H9 (cell line): ENCODE data around the gene JPH2. TPM values are rescaled to one million over a fixed set of nuclear protein-coding genes. Genes with fewer than 3 reads are reported as not detected.
A peak's percentile ranks its signal among the peaks of the same experiment; 100 is the strongest.

Experiments used
- DNase-seq: peaks from one replicate; pipeline ENCODE4 v3.0.0-alpha.2; 2017
- H2AFZ ChIP-seq: one replicate; pipeline ENCODE4 v1.6.1; 2013; ENCODE audit warnings: mild to moderate bottlenecking, low read length, control low read depth, moderate library complexity
- H2AK5ac ChIP-seq: 2 replicates; pipeline ENCODE4 v1.6.1; 2013; ENCODE audit warnings: low read length, control low read depth, mixed read lengths; ENCODE audit not compliant: insufficient read length
- H2BK120ac ChIP-seq: one replicate; pipeline ENCODE4 v1.6.1; 2013; ENCODE audit warnings: low read depth, mild to moderate bottlenecking, low read length, control low read depth, inconsistent platforms; ENCODE audit not compliant: poor library complexity, severe bottlenecking
- H2BK12ac ChIP-seq: 2 replicates; pipeline ENCODE4 v1.6.1; 2013; ENCODE audit warnings: low read length, control low read depth, mixed read lengths, low read depth; ENCODE audit not compliant: insufficient read length
- H2BK15ac ChIP-seq: 2 replicates; pipeline ENCODE4 v1.6.1; 2013; ENCODE audit warnings: low read depth, low read length, control low read depth
- H2BK20ac ChIP-seq: one replicate; pipeline ENCODE4 v1.6.1; 2013; ENCODE audit warnings: low read depth, mild to moderate bottlenecking, low read length, control low read depth, inconsistent platforms; ENCODE audit not compliant: poor library complexity, severe bottlenecking
- H2BK5ac ChIP-seq: 2 replicates; pipeline ENCODE4 v1.6.1; 2013; ENCODE audit warnings: low read length, control low read depth, mixed read lengths; ENCODE audit not compliant: insufficient read length
- H3K14ac ChIP-seq: 2 replicates; pipeline ENCODE4 v1.6.1; 2013; ENCODE audit warnings: low read length, control low read depth; ENCODE audit not compliant: insufficient read depth
- H3K18ac ChIP-seq: 2 replicates; pipeline ENCODE4 v1.6.1; 2013; ENCODE audit warnings: low read depth, mild to moderate bottlenecking, mixed read lengths, low read length, control low read depth; ENCODE audit not compliant: insufficient read length
- H3K23ac ChIP-seq: 2 replicates; pipeline ENCODE4 v1.6.1; 2013; ENCODE audit warnings: low read length, control low read depth, mixed read lengths, low read depth; ENCODE audit not compliant: insufficient read length
- H3K23me2 ChIP-seq: 2 replicates; pipeline ENCODE4 v1.6.1; 2013; ENCODE audit warnings: low read depth, mild to moderate bottlenecking, mixed read lengths, low read length, control low read depth; ENCODE audit not compliant: insufficient read length, poor library complexity, severe bottlenecking
- H3K27ac ChIP-seq: 2 replicates; pipeline ENCODE4 v1.5.1; 2013; ENCODE audit warnings: low read length, control low read depth, mixed read lengths, low read depth; ENCODE audit not compliant: insufficient read length
- H3K27me3 ChIP-seq: 2 replicates; pipeline ENCODE4 v1.6.1; 2013; ENCODE audit warnings: low read length, control low read depth, inconsistent platforms; ENCODE audit not compliant: insufficient read depth
- H3K4ac ChIP-seq: 2 replicates; pipeline ENCODE4 v1.6.1; 2013; ENCODE audit warnings: low read depth, mild to moderate bottlenecking, control low read depth, inconsistent platforms, low read length, moderate library complexity
- H3K4me1 ChIP-seq: 2 replicates; pipeline ENCODE4 v1.6.1; 2013; ENCODE audit warnings: low read length, control low read depth, inconsistent platforms; ENCODE audit not compliant: insufficient read depth
- H3K4me2 ChIP-seq: 2 replicates; pipeline ENCODE4 v1.6.1; 2013; ENCODE audit warnings: low read length, control low read depth, mixed read lengths; ENCODE audit not compliant: insufficient read length, insufficient read depth
- H3K56ac ChIP-seq: 2 replicates; pipeline ENCODE4 v1.6.1; 2013; ENCODE audit warnings: low read depth, mild to moderate bottlenecking, mixed read lengths, low read length, control low read depth; ENCODE audit not compliant: insufficient read length
- H3K79me1 ChIP-seq: 2 replicates; pipeline ENCODE4 v1.6.1; 2013; ENCODE audit warnings: low read depth, mild to moderate bottlenecking, moderate library complexity, low read length, control low read depth, inconsistent platforms; ENCODE audit not compliant: insufficient read depth, poor library complexity, severe bottlenecking
- H3K79me2 ChIP-seq: 2 replicates; pipeline ENCODE4 v1.6.1; 2013; ENCODE audit warnings: low read length, control low read depth, inconsistent platforms; ENCODE audit not compliant: insufficient read depth
- H3K9ac ChIP-seq: 2 replicates; pipeline ENCODE4 v1.6.1; 2013; ENCODE audit warnings: low read length, control low read depth, mixed read lengths; ENCODE audit not compliant: insufficient read length; ENCODE audit errors: extremely low read depth
- H3K9me3 ChIP-seq: one replicate; pipeline ENCODE4 v1.6.1; 2013; ENCODE audit warnings: low read depth, low read length, inconsistent platforms; ENCODE audit not compliant: control insufficient read depth
- H3T11ph ChIP-seq: one replicate; pipeline ENCODE4 v1.6.1; 2013; ENCODE audit warnings: mild to moderate bottlenecking, low read length, control low read depth, inconsistent platforms
- H4K20me1 ChIP-seq: one replicate; pipeline ENCODE4 v1.6.1; 2013; ENCODE audit not compliant: control insufficient read depth, insufficient read length, insufficient read depth
- H4K5ac ChIP-seq: 2 replicates; pipeline ENCODE4 v1.6.1; 2013; ENCODE audit warnings: low read depth, mild to moderate bottlenecking, mixed read lengths, low read length, control low read depth; ENCODE audit not compliant: insufficient read length
- H4K8ac ChIP-seq: replicated peaks from 2 replicates; pipeline ENCODE4 v1.6.1; 2013; ENCODE audit warnings: low read length, control low read depth, mixed read lengths, low read depth; ENCODE audit not compliant: insufficient read length
- H4K91ac ChIP-seq: 2 replicates; pipeline ENCODE4 v1.6.1; 2013; ENCODE audit warnings: low read depth, mild to moderate bottlenecking, moderate library complexity, mixed read lengths, low read length, control low read depth; ENCODE audit not compliant: insufficient read length
- H3K27ac Mint-ChIP-seq, 3 experiments: 2 replicates in 2 of 3; 3 replicates in 1 of 3; pipeline ENCODE4 v1.8.0; 2020 to 2021; ENCODE audit warnings: mixed read lengths in 3 of 3, mild to moderate bottlenecking in 1 of 3, moderate library complexity in 1 of 3
- H3K27me3 Mint-ChIP-seq: 2 replicates; pipeline ENCODE4 v1.8.0; 2021; ENCODE audit warnings: low read depth, mild to moderate bottlenecking, moderate library complexity, mixed read lengths
- H3K36me3 Mint-ChIP-seq, 3 experiments: 2 replicates in 2 of 3; 3 replicates in 1 of 3; pipeline ENCODE4 v1.8.0; 2020 to 2021; ENCODE audit warnings: low read depth in 3 of 3, mixed read lengths in 3 of 3; ENCODE audit not compliant: insufficient read depth in 1 of 3
- H3K4me1 Mint-ChIP-seq, 2 experiments: 2 replicates each; pipeline ENCODE4 v1.8.0; 2020; ENCODE audit warnings: mixed read lengths in 2 of 2
- H3K4me3 Mint-ChIP-seq, 2 experiments: 2 replicates in 1 of 2; 3 replicates in 1 of 2; pipeline ENCODE4 v1.8.0; 2020 to 2021; ENCODE audit warnings: mild to moderate bottlenecking in 2 of 2, mixed read lengths in 2 of 2, moderate library complexity in 1 of 2
- H3K9me3 Mint-ChIP-seq, 2 experiments: 2 replicates in 1 of 2; 3 replicates in 1 of 2; pipeline ENCODE4 v1.8.0; 2020; ENCODE audit warnings: mild to moderate bottlenecking in 2 of 2, mixed read lengths in 2 of 2, moderate library complexity in 1 of 2
- CTCF ChIP-seq: fragments of 200-600 bp; sonication (generic); conservative IDR thresholded peaks from 3 replicates; pipeline ENCODE4 v1.8.0; 2021; ENCODE audit warnings: antibody characterized with exemption, mild to moderate bottlenecking
- WGBS: extraction: QIAGEN DNeasy Blood & Tissue Kit; methylation state at CpG from one replicate; pipeline ENCODE4 v1.1.7; 2013; ENCODE audit warnings: missing lambda C conversion rate, low lambda C conversion rate, mixed read lengths; ENCODE audit not compliant: insufficient read length; ENCODE audit errors: extremely low coverage; 5-methylcytosine and 5-hydroxymethylcytosine counted together
- total RNA-seq: library from RNA; stranded (reverse); gene quantifications from 2 replicates; pipeline ENCODE4 v1.2.1, GENCODE V29; 2021

The JPH2 gene
- total RNA-seq, 1 experiment from 2014 or later, result 0.31 TPM

GRCh38 chr20:44069203-44070011, 117.6 kb downstream of the JPH2 start:
- no peaks in the 10 kb centered on the region; the same call in 1 of the 2 replicates for H3K27me3 Mint-ChIP-seq

More at GRCh38 chr20:44069203-44070011, 117.6 kb downstream of the JPH2 start:
- Histone ChIP-seq H3K23ac (no peak overlapping the region), H3K56ac (no peak overlapping the region), H3K23me2 (no peaks in the 10 kb centered on the region), H2BK5ac (no peak overlapping the region), H3K14ac (no peak overlapping the region), H3K4ac (no peak overlapping the region), H3K27me3 (no peaks in the 10 kb centered on the region), H3K79me2 (no peaks in the 10 kb centered on the region), H2BK20ac (no peak overlapping the region), H3T11ph (no peak overlapping the region), H2AFZ (no peak overlapping the region), H3K9me3 (no peaks in the 10 kb centered on the region), H3K9ac (no peak overlapping the region), H4K91ac (no peak overlapping the region), H4K5ac (no peak overlapping the region), H3K4me2 (no peak overlapping the region), H4K20me1 (no peaks in the 10 kb centered on the region), H2BK12ac (no peak overlapping the region), H3K27ac (no peak overlapping the region), H2AK5ac (no peak overlapping the region), H2BK120ac (no peak overlapping the region), H2BK15ac (no peak overlapping the region), H3K18ac (no peak overlapping the region), H3K4me1 (no peaks in the 10 kb centered on the region; the same call in 1 of the 2 replicates), H3K79me1 (no peaks in the 10 kb centered on the region), H4K8ac (no peak overlapping the region)
- Mint-ChIP-seq H3K4me1 (peaks cover 18 to 27% of the 10 kb centered on the region in 2 experiments), H3K27ac (peak overlapping the region in 1 of 3 experiments; percentile 75; a peak in 1 of 7 replicates), H3K9me3 (no peaks in the 10 kb centered on the region), H3K36me3 (no peaks in the 10 kb centered on the region), H3K4me3 (no peak overlapping the region)
- DNase-seq, result no peak
- no CpG with 5 or more reads among the region's 26 CpGs for WGBS
- no peak for TF ChIP-seq CTCF
